IPS DF 6.9 (cell line): ENCODE results near the gene LRRK1.

Experiments used
- DNase-seq: peaks from one replicate; pipeline ENCODE4 v3.0.0-alpha.2; 2013; ENCODE audit warnings: low read depth, low spot score
- H3K27ac ChIP-seq: one replicate; pipeline ENCODE4 v1.5.1; 2013; ENCODE audit warnings: low read length, control low read depth
- H3K27me3 ChIP-seq: 2 replicates; pipeline ENCODE4 v1.6.1; 2013; ENCODE audit warnings: mild to moderate bottlenecking, low read length; ENCODE audit not compliant: control insufficient read depth, insufficient read depth
- H3K36me3 ChIP-seq: 2 replicates; pipeline ENCODE4 v1.6.1; 2013; ENCODE audit warnings: low read length; ENCODE audit not compliant: control insufficient read depth, insufficient read depth
- H3K4me1 ChIP-seq: 2 replicates; pipeline ENCODE4 v1.6.1; 2013; ENCODE audit warnings: low read length; ENCODE audit not compliant: control insufficient read depth, insufficient read depth
- H3K4me3 ChIP-seq: 2 replicates; pipeline ENCODE4 v1.5.1; 2013; ENCODE audit warnings: mild to moderate bottlenecking, low read length
- H3K9me3 ChIP-seq: 2 replicates; pipeline ENCODE4 v1.6.1; 2013; ENCODE audit warnings: low read length, inconsistent platforms; ENCODE audit not compliant: control insufficient read depth, insufficient read depth
- WGBS: extraction: QIAGEN DNeasy Blood & Tissue Kit; methylation state at CpG from one replicate; pipeline ENCODE4 v1.1.7; 2013; ENCODE audit warnings: mixed read lengths, missing lambda C conversion rate; ENCODE audit not compliant: insufficient read length, insufficient coverage; 5-methylcytosine and 5-hydroxymethylcytosine counted together

LRRK1 gene

DNA sequence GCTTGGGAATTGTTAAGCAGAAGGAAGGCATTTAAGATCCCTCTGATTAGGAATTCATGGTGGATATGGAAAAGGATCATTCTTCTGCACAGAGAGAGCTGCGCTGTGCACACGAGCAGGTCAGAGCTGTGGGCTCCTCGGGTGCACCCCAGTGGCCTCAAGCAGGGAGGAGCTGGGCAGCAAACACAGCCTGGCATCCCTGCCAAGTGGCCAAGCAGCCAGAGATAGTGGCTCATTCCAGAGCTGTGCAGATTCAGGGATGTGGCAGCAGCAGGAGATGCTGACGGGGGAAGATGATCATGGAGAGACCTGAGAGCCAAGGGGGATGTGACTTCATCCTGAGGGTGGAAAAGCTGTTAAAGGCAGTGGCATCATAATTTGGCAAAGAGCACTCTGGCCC, 55.9 kb downstream of the LRRK1 start:
- H3K36me3 ChIP-seq: no peaks in the 10 kb centered on the region
- DNase-seq: no peak

DNA sequence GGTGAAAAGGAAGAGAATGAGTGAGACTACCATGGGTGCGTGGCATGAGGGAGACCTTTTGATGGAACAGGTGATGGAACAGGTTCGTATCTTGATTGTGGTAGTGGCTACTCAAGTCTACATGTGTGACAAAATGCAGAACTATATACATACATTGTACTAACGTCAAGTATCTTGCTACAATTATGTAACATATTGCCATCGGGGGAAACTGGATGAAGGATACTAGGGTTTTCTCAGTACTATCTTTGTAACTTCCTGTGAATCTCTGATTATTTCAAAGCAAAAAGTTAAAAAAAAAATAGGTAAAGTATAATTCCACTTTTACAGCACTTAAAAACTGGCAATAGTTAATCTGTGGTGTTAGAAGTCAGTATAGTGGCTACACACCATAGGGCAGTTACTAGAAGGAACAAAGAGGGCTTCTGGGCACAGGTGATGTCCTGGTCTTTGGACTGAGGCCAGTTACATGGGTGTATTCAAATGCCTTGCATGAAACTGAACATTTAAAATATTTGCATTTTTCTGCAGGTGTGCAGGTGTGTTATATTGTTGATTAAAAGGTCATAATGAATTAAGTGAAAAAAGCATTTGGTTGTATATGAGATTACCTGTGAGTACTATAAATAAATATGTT, 61.4 kb downstream of the LRRK1 start:
- Histone ChIP-seq H3K4me1 (no peaks in the 10 kb centered on the region), H3K36me3 (no peaks in the 10 kb centered on the region), H3K4me3 (no peak overlapping the region), H3K27me3 (no peaks in the 10 kb centered on the region), H3K9me3 (no peaks in the 10 kb centered on the region; the same call in 1 of the 2 replicates), H3K27ac (no peak overlapping the region)
- DNase-seq: no peak
- WGBS: no CpG with 5 or more reads among the region's 4 CpGs

More for the DNA sequence above, 55.9 kb downstream of the LRRK1 start:
- H3K9me3 ChIP-seq: no peaks in the 10 kb centered on the region
- no CpG with 5 or more reads among the region's 4 CpGs for WGBS
- H3K4me3 ChIP-seq: no peak overlapping the region
- no peak overlapping the region for H3K27ac ChIP-seq
- H3K4me1 ChIP-seq: peaks cover 5% of the 10 kb centered on the region
- peaks cover 20% of the 10 kb centered on the region; the same call in 1 of the 2 replicates for H3K27me3 ChIP-seq

DNA sequence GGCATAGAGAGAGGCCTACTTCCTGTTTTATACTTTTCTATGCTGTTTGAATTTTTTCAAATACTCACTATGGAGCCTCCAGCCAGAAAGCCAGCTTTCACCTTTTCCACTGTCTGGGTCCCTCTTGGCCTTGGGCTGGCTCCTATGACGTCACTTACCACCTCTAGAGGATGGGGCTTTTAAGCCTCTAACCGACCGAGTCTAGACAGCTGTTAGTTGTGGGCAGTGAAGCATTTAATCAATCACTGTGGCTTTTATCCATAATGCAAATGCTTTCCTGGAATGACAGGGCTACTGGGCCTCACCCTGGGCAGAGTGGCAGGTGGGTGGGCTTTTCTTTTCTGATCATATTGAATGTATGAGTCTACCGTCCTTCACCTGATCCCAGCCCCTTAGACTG, 61.9 kb downstream of the LRRK1 start:
- no peak for DNase-seq
- Histone ChIP-seq H3K27ac (no peak overlapping the region), H3K27me3 (no peaks in the 10 kb centered on the region), H3K9me3 (no peaks in the 10 kb centered on the region; the same call in 1 of the 2 replicates), H3K36me3 (no peaks in the 10 kb centered on the region), H3K4me3 (no peak overlapping the region), H3K4me1 (peaks cover under 1% of the 10 kb centered on the region; the same call in 1 of the 2 replicates)
- no CpG with 5 or more reads among the region's 4 CpGs for WGBS

DNA sequence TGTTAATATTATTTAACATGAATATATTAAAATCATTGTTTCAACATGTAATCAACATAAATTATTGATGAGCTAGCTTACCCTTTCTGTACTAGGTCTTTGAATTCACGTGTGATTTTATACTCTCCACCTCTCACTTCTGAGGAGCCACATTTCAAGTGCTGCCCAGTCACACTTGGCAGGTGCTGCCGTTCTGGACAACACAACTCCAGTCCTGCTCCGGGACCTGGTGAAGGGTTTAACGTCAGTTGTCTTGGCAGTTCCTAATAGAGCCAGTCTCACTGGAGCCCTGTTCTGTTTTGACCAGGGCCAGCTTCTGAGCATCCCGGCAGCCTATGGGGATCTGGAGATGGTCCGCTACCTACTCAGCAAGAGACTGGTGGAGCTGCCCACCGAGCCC, 64.1 kb downstream of the LRRK1 start:
- H3K27ac ChIP-seq: no peak overlapping the region

DNA sequence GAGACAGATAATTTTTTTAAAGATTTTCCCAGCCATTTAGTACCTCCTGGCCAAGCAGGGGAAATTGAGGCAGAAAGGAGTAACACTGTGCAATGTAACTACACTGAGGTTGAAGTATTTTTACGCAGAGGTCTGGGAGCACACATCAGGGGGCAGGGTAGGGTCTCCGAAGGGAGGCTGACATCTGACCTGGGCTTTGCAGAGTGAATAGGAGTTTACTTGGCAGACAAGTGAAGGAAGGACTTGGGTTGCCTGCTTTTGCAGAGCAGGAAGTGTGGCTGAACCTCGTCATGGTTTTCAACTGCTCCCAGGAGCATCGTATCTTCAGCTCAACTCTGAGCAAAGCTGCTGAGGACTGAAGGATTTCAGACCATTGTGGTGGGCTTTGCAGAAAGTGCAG, 66.2 kb downstream of the LRRK1 start:
- H3K36me3 ChIP-seq: no peaks in the 10 kb centered on the region
- H3K4me3 ChIP-seq: no peak overlapping the region
- peaks cover 3% of the 10 kb centered on the region; the same call in 1 of the 2 replicates for H3K4me1 ChIP-seq
- no peak for DNase-seq
- WGBS: no CpG with 5 or more reads among the region's 4 CpGs
- no peak overlapping the region for H3K27ac ChIP-seq
- no peaks in the 10 kb centered on the region for H3K27me3 ChIP-seq
- H3K9me3 ChIP-seq: no peaks in the 10 kb centered on the region

More for the DNA sequence above, 64.1 kb downstream of the LRRK1 start:
- H3K36me3 ChIP-seq: no peaks in the 10 kb centered on the region
- no CpG with 5 or more reads among the region's 7 CpGs for WGBS
- no peaks in the 10 kb centered on the region for H3K27me3 ChIP-seq
- H3K9me3 ChIP-seq: no peaks in the 10 kb centered on the region; the same call in 1 of the 2 replicates
- no peak for DNase-seq
- H3K4me1 ChIP-seq: peaks cover 3% of the 10 kb centered on the region; the same call in 1 of the 2 replicates
- no peak overlapping the region for H3K4me3 ChIP-seq

DNA sequence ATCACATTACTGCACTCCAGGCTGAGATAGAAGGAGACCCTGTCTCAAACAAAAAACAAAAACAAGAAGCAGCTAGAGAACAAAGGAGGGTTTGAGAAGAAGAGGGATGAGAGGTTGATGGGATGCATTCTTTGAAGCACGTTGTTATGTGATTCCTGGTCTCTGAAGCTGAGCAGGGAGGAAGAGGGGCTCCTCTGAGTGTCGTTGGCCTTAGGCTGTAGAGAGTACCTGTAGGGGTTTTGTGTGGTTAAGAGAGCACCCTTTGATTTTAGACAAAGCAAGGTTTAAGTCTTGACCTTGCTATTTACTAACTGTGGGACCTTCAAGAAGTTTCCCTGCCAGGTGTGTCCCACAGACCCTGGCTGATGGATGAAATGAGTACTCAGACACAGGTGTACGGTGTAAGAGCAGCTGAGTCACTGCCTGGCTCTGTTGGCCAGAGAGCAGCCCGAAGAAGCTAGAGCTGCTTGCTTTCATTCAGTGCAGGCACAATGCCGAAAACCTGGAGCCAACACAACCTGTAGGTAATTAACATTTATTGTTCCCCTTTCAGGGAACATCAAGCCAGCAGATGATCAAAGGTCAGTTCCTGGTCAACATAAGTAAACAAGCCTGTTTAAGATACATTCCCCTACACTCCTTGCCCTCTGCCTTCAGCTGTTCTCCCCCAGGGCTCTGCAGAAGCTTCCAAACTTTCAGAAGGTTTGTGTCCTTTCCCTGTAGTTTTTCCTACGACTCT, 67.2 kb downstream of the LRRK1 start:
- WGBS: no CpG with 5 or more reads among the region's 6 CpGs
- Histone ChIP-seq H3K36me3 (no peaks in the 10 kb centered on the region), H3K4me1 (peaks cover 3% of the 10 kb centered on the region; the same call in 1 of the 2 replicates), H3K9me3 (no peaks in the 10 kb centered on the region), H3K4me3 (no peak overlapping the region), H3K27ac (no peak overlapping the region), H3K27me3 (no peaks in the 10 kb centered on the region)
- DNase-seq: no peak

DNA sequence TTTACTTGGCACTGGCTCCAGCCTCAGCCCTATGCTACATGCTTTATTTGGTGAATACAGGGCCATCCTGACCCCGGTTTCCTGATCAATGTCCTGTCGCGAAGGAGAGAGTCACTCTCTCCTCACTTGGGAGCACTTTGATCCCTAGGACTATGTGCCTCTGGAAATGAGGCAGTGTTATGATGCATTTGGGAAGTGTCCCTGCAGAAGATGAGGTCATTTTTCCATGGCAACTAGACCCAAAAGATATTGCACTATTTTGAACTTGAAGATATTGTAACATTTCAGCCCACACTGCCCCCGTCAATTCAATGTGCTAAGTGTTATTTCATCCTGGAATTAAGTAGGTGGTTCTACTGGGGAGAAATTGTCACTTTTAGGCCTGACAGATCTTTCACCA, 68.0 kb downstream of the LRRK1 start:
- Histone ChIP-seq H3K4me1 (peaks cover 3% of the 10 kb centered on the region; the same call in 1 of the 2 replicates), H3K36me3 (no peaks in the 10 kb centered on the region), H3K27ac (no peak overlapping the region), H3K27me3 (no peaks in the 10 kb centered on the region), H3K9me3 (no peaks in the 10 kb centered on the region), H3K4me3 (no peak overlapping the region)
- no peak for DNase-seq
- no CpG with 5 or more reads among the region's 4 CpGs for WGBS

DNA sequence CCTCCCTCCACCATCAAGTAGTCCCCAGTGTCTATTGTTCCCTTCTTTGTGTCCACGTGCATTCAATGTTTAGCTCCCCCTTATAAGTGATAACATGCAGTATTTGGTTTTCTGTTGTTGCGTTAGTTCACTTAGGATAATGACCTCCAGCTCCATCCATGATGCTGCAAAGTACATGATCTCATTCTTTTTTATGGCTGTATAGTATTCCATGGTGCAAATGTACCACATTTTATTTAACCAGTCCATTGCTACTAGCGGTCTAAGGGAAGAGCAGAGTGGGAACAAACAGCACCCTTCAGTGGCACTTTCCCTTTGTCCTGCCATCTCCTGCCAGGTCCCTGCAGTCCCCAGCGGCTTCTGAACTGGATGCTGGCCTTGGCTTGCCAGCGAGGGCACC, 69.1 kb downstream of the LRRK1 start:
- DNase-seq: no peak
- no peaks in the 10 kb centered on the region for H3K36me3 ChIP-seq
- no peaks in the 10 kb centered on the region for H3K27me3 ChIP-seq
- peaks cover 3% of the 10 kb centered on the region; the same call in 1 of the 2 replicates for H3K4me1 ChIP-seq
- H3K9me3 ChIP-seq: no peaks in the 10 kb centered on the region
- no CpG with 5 or more reads among the region's 5 CpGs for WGBS
- no peak overlapping the region for H3K27ac ChIP-seq
- no peak overlapping the region for H3K4me3 ChIP-seq

DNA sequence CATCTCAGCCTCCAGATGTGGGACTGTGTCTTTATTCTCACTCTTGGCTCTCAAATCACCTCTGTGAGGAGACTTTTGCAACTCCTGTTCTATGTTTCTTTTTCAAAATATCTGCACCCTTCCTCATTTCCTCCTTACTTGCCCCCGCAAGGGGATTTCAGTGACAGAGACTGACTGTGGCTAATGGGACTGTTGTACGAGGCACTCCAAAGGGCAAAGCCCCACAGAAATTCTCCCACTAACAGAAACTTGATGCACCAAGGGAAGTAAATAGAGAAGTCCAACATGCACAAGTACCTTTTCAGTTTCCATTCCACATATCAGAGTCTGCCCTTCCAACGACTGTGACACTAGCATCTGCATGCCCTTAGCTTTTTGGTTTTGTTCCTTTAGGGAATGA, 69.7 kb downstream of the LRRK1 start:
- Histone ChIP-seq H3K4me1 (peaks cover 3% of the 10 kb centered on the region; the same call in 1 of the 2 replicates), H3K9me3 (no peaks in the 10 kb centered on the region), H3K27ac (no peak overlapping the region), H3K27me3 (no peaks in the 10 kb centered on the region), H3K4me3 (no peak overlapping the region), H3K36me3 (no peaks in the 10 kb centered on the region)
- DNase-seq: no peak
- WGBS: no CpG with 5 or more reads among the region's 3 CpGs

DNA sequence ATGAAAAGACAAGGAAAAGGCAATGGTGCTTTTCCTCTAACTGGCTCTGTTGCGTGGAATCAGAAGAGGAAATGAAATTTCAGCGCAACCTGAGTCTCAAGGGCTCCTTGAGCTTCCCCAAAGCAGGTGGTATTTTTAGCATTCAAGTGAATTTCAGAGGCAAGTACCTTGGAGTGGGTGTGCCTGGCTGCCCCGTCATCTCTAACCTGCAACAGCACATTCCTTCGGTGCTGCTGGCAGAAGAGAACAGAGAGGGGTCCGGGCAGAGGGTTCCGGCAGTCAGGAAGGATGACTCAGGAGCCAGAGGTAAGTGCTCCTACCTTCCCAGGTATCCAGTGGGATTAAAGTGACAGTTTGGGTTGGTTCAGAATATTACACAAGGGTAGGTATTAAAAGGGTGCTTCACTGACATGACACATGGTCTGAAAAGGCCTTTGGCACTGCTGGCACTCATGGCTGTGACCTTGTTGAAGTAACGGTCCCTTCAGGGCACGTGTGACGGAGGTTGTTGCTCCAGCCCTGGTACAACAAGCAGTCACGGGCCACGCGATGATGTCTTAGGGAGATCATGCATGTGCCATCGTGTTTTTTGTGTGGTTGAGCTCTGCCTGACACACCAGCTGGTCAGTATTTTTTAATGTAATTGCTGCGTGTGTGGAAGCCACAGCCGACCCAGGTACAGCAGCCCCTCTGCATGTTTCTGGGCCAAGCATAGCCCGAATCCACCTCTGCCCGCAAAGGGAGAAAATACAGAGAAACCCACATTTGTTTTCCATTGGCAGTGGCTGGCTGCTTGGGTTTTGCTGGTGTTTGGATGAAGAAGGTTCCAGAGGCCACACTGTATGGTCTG, 75.7 kb downstream of the LRRK1 start:
- H3K36me3 ChIP-seq: no peaks in the 10 kb centered on the region
- WGBS: no CpG with 5 or more reads among the region's 17 CpGs
- no peaks in the 10 kb centered on the region for H3K9me3 ChIP-seq
- DNase-seq: no peak
- H3K27ac ChIP-seq: no peak overlapping the region
- no peak overlapping the region for H3K4me3 ChIP-seq
- no peaks in the 10 kb centered on the region for H3K27me3 ChIP-seq
- H3K4me1 ChIP-seq: 0 out of 2 replicates have a peak, but pooled peaks cover 1% of the 10 kb centered on the region
